HG03575 (cell line): ENCODE results near the gene GPBP1L1.
"Not testable (repeated sequence)": the region's sequence is repeated elsewhere in the genome, so short reads cannot be mapped to it uniquely, and the experiment has no call there.

Experiments
- ATAC-seq: cut with Tn5 transposase; IDR thresholded peaks from one replicate; pipeline ENCODE4 v1.9.1; 2021; ENCODE audit not compliant: unreplicated experiment, insufficient number of reproducible peaks, low FRiP score; ENCODE audit errors: extremely low read depth

Gene GPBP1L1

GRCh38 chr1:45685308-45686014 is 872 bp downstream of the GPBP1L1 start:
- ATAC-seq, result no peak

DNA sequence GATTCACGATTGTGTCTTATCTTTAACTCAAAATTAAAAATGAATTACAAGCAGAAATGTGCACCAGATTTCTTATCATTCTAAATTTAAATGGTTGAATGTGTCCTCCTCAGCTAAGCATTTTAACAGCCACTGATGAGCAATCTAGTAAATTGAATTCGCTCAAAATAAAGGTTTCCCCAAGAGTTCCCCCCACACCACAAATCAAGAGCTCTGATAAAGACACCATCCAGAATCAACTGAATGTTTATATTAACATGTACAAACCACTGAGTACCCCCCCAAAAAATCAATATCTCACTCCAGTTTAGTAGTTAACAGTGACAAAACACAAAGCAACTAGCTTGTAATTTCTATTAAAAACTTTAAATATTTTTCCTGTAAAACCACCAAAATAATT is 1.9 kb downstream of the GPBP1L1 start:
- ATAC-seq, result no peak

DNA sequence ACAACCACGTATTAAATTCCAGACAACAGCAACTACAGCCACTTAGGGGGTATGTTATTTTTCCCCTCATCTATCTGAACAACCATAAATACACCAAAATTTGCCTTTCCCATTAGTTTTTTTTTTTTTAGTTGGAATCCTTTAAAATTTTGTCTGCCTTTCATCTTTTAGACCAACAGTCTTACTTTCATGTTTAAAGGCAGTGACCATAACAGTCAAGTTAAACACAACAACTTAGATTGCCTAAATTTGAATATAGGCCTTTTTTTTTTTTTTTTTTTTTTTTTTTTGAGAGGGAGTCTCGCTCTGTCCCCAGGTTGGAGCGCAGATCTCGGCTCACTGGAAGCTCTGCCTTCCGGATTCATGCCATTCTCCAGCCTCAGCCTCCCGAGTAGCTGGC is 3.4 kb downstream of the GPBP1L1 start:
- ATAC-seq, result no peak

- ATAC-seq, result no peak
These were observed 7.2 kb downstream of the GPBP1L1 start for GRCh38 chr1:45679123-45679522.

DNA sequence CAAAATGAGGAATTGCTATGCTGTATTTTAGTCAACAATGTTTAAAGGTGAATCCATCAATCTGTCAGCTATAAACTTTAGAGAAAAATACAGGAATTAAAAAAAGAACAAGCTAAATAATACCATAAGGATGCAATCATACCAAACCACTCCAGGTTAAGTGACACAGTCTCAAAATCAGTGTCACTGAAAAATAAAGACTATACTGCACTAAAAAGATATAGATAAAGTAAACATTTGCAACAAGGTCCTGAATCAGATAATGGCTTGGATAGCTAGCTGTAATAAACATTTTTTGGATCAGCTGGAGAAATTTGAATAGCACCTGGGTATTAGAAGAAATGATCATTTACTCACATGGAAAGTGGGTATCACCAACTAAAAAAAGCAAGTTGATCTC is 7.8 kb downstream of the GPBP1L1 start:
- no peak for ATAC-seq

DNA sequence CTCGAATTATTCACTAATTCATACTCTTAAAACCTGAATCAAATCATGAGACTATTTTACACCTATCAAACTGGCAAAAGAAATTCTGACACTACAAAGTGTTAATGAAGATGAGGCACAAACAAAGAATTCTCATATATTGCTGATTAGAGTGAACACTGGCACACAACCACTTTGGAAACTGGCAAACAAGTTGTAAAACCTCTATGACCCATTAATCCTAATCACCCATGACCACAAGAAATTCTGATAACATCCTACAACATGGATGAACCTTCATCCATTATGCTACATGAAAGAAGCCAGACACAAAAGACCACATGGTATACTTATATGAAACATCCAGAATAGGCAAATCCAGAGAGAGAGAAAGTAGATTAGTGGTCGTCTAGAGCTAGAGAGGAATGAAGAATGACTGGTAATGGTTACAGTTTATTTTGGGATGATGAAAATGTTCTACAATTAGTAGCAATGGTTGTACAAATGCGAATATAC is 8.5 kb downstream of the GPBP1L1 start:
- no peak for ATAC-seq

DNA sequence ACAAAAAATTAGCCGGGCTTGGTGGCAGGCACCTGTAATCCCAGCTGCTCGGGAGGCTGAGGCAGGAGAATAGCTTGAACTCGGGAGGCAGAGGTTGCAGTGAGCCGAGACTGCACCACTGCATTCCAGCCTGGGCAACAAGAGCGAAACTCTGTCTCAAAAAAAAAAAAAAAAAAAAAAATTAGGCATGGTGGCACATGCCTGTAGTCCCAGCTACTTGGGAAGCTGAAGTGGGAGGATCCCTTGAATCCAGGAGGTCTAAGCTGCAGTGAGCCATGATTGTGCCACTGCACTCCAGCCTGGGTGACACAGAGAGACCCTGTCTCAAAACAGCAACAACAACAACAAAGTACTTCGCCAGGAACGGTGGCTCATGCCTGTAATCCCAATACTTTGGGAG is 9.8 kb downstream of the GPBP1L1 start:
- ATAC-seq, result not testable (repeated sequence)

DNA sequence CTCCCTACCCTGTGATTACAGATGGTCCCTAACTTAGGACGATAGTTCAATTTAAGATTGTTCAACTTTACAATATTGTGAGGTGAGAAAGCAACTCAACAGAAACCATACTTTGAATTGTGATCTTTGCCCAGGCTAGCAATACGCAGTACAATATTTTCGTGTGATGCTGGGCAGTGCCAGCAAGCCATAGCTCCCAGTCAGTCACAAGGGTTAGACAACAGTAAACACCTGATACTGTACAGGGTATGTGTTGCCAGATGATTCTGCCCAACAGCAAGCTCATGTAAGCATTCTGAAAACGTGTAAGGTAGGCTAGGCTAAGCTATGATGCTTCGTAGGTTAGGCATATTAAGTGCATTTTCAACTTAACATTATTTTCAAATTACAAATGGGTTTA is 11.9 kb downstream of the GPBP1L1 start:
- ATAC-seq, result no peak

DNA sequence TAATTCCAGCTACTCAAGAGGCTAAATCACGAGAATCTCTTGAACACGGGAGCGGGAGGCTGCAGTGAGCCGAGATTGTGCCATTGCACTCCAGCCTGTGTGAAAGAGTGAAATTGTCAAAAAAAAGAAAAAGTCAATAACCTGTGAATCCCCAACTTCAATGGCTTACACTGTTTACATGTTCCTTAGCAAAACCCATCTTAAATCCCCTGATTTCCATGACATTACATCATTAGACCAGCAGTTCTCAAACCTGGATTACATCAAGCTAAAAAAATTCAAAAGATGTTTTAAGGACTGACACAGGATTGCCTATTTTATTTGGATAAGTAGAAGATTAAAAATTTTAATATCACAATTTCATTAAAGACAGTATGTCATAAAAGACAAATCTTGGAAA is 12.4 kb downstream of the GPBP1L1 start:
- no peak for ATAC-seq

- no peak for ATAC-seq
These were observed 16.3 kb downstream of the GPBP1L1 start for GRCh38 chr1:45669859-45670655.

- ATAC-seq, result no peak
These were observed 17.0 kb downstream of the GPBP1L1 start for GRCh38 chr1:45669379-45669778.

DNA sequence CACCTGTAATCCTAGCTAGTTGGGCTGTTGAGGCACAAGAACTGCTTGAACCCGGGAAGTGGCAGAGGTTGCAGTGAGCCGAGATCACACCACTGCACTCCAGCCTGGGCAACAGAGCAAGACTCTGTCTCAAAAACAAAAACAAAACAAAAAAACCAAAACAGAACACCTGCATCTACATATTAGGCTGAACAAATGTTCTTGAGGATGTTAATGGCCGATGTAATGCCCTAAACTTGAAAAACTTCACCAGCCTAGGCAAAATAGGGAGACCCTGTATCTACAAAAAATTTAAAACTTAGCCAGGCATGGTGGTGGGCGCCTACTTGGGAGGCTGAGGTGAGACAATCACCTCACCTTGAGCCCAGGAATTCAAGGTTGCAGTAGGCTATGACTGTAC is 17.8 kb downstream of the GPBP1L1 start:
- no peak for ATAC-seq

- ATAC-seq, result no peak
These were observed 18.8 kb downstream of the GPBP1L1 start for GRCh38 chr1:45667321-45668111.

DNA sequence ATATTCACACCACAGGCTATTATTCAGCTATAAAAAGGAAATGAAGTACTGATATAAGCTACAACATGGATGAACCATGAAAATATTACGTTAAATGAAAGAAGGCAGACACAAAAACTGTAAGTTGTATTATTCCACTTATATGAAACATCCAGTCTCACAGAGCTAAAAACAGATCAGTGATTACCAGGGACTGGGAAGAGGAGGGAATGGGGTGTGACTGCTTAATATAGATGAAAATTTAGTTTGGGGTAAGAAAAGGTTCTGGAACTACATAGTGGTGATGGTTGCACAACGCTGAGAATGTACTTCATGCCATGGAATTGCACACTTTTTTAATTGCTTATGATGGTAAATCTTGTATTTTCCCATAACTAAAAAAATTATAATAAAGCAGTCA is 19.5 kb downstream of the GPBP1L1 start:
- ATAC-seq, result no peak

DNA sequence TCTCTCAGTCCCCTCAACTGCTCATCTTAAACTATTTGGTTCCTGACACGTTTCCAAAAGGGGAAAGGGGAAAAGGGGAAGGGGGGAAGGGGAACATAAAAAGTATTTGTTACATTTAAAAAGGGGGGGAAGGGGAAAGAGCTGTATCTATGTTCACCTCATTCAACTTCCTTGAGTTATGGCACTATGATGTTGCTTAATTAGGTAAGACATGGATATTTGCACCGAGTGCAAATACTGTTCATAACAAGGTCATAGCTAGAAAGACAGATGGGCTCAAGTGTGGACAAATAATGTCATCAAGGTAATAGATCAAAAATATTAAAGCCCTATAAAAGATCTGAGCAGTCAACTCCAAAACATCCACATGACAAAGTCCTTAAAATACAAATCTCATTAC is 26.0 kb downstream of the GPBP1L1 start:
- no peak for ATAC-seq

DNA sequence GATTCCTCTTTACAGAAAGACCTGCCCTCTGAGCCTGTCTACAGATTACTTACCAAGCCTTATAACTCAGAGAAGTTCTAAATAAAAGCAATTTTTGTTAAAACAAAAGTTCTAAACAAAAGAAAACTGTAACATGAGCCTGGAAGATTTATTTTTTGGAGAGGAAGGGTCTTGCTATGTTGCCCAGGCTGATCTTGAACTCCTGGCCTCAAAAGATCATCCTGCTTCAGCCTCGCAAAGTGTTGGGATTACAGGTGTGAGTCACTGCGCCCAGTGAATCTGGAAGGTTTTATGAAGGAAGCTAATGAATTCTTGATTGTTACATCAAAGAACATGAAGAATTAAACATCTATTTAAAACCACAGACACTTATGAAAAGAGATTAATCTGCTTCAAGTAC is 27.1 kb downstream of the GPBP1L1 start:
- no peak for ATAC-seq

- ATAC-seq, result no peak
These were observed 28.2 kb downstream of the GPBP1L1 start for GRCh38 chr1:45658171-45658570.

DNA sequence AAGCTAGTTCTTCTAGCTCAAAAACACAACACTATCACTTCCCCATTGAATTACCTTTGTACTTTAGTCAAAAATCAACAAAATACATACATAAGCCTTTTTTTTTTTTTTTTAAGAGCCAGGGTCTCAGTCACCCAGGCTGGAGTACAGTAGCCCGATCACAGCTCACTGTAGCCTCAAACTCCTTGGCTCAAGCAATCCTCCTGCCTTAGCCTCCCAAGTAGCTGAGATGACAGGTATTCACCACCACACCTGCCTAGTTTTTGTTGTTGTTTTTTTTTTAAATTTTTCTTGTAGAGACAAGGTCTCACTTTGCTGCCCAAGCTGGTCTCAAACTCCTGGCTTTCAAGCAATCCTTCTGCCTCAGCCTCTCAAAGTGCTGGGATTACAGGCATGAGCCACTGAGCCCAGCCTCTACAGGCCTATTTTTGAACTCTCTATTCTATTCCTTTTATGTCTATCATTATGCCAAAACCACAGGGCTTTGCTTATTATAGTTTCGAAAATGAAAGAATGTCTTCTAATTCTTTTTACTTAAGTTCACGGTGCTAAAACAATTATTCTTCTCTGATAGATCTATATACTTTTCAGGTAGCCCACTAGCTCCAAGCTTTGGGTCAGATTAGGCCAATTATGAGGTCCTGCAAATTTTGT is 29.6 kb downstream of the GPBP1L1 start:
- ATAC-seq, result no peak

GRCh38 chr1:45654540-45655280 is 31.6 kb downstream of the GPBP1L1 start:
- no peak for ATAC-seq
